H9 (cell line): Measurements from ENCODE around the gene B3GNT9. TPM values are rescaled to one million over a fixed set of nuclear protein-coding genes. Genes with fewer than 3 reads are reported as not detected.

Source experiments
- DNase-seq: peaks from one replicate; pipeline ENCODE4 v3.0.0-alpha.2; 2017
- H2AFZ ChIP-seq: one replicate; pipeline ENCODE4 v1.6.1; 2013; ENCODE audit warnings: mild to moderate bottlenecking, low read length, control low read depth, moderate library complexity
- H2AK5ac ChIP-seq: 2 replicates; pipeline ENCODE4 v1.6.1; 2013; ENCODE audit warnings: low read length, control low read depth, mixed read lengths; ENCODE audit not compliant: insufficient read length
- H2BK120ac ChIP-seq: one replicate; pipeline ENCODE4 v1.6.1; 2013; ENCODE audit warnings: low read depth, mild to moderate bottlenecking, low read length, control low read depth, inconsistent platforms; ENCODE audit not compliant: poor library complexity, severe bottlenecking
- H2BK12ac ChIP-seq: 2 replicates; pipeline ENCODE4 v1.6.1; 2013; ENCODE audit warnings: low read length, control low read depth, mixed read lengths, low read depth; ENCODE audit not compliant: insufficient read length
- H2BK15ac ChIP-seq: 2 replicates; pipeline ENCODE4 v1.6.1; 2013; ENCODE audit warnings: low read depth, low read length, control low read depth
- H2BK20ac ChIP-seq: one replicate; pipeline ENCODE4 v1.6.1; 2013; ENCODE audit warnings: low read depth, mild to moderate bottlenecking, low read length, control low read depth, inconsistent platforms; ENCODE audit not compliant: poor library complexity, severe bottlenecking
- H2BK5ac ChIP-seq: 2 replicates; pipeline ENCODE4 v1.6.1; 2013; ENCODE audit warnings: low read length, control low read depth, mixed read lengths; ENCODE audit not compliant: insufficient read length
- H3K14ac ChIP-seq: 2 replicates; pipeline ENCODE4 v1.6.1; 2013; ENCODE audit warnings: low read length, control low read depth; ENCODE audit not compliant: insufficient read depth
- H3K18ac ChIP-seq: 2 replicates; pipeline ENCODE4 v1.6.1; 2013; ENCODE audit warnings: low read depth, mild to moderate bottlenecking, mixed read lengths, low read length, control low read depth; ENCODE audit not compliant: insufficient read length
- H3K23ac ChIP-seq: 2 replicates; pipeline ENCODE4 v1.6.1; 2013; ENCODE audit warnings: low read length, control low read depth, mixed read lengths, low read depth; ENCODE audit not compliant: insufficient read length
- H3K23me2 ChIP-seq: 2 replicates; pipeline ENCODE4 v1.6.1; 2013; ENCODE audit warnings: low read depth, mild to moderate bottlenecking, mixed read lengths, low read length, control low read depth; ENCODE audit not compliant: insufficient read length, poor library complexity, severe bottlenecking
- H3K27ac ChIP-seq: 2 replicates; pipeline ENCODE4 v1.5.1; 2013; ENCODE audit warnings: low read length, control low read depth, mixed read lengths, low read depth; ENCODE audit not compliant: insufficient read length
- H3K27me3 ChIP-seq: 2 replicates; pipeline ENCODE4 v1.6.1; 2013; ENCODE audit warnings: low read length, control low read depth, inconsistent platforms; ENCODE audit not compliant: insufficient read depth
- H3K4ac ChIP-seq: 2 replicates; pipeline ENCODE4 v1.6.1; 2013; ENCODE audit warnings: low read depth, mild to moderate bottlenecking, control low read depth, inconsistent platforms, low read length, moderate library complexity
- H3K4me1 ChIP-seq: 2 replicates; pipeline ENCODE4 v1.6.1; 2013; ENCODE audit warnings: low read length, control low read depth, inconsistent platforms; ENCODE audit not compliant: insufficient read depth
- H3K4me2 ChIP-seq: 2 replicates; pipeline ENCODE4 v1.6.1; 2013; ENCODE audit warnings: low read length, control low read depth, mixed read lengths; ENCODE audit not compliant: insufficient read length, insufficient read depth
- H3K56ac ChIP-seq: 2 replicates; pipeline ENCODE4 v1.6.1; 2013; ENCODE audit warnings: low read depth, mild to moderate bottlenecking, mixed read lengths, low read length, control low read depth; ENCODE audit not compliant: insufficient read length
- H3K79me1 ChIP-seq: 2 replicates; pipeline ENCODE4 v1.6.1; 2013; ENCODE audit warnings: low read depth, mild to moderate bottlenecking, moderate library complexity, low read length, control low read depth, inconsistent platforms; ENCODE audit not compliant: insufficient read depth, poor library complexity, severe bottlenecking
- H3K79me2 ChIP-seq: 2 replicates; pipeline ENCODE4 v1.6.1; 2013; ENCODE audit warnings: low read length, control low read depth, inconsistent platforms; ENCODE audit not compliant: insufficient read depth
- H3K9ac ChIP-seq: 2 replicates; pipeline ENCODE4 v1.6.1; 2013; ENCODE audit warnings: low read length, control low read depth, mixed read lengths; ENCODE audit not compliant: insufficient read length; ENCODE audit errors: extremely low read depth
- H3K9me3 ChIP-seq: one replicate; pipeline ENCODE4 v1.6.1; 2013; ENCODE audit warnings: low read depth, low read length, inconsistent platforms; ENCODE audit not compliant: control insufficient read depth
- H3T11ph ChIP-seq: one replicate; pipeline ENCODE4 v1.6.1; 2013; ENCODE audit warnings: mild to moderate bottlenecking, low read length, control low read depth, inconsistent platforms
- H4K20me1 ChIP-seq: one replicate; pipeline ENCODE4 v1.6.1; 2013; ENCODE audit not compliant: control insufficient read depth, insufficient read length, insufficient read depth
- H4K5ac ChIP-seq: 2 replicates; pipeline ENCODE4 v1.6.1; 2013; ENCODE audit warnings: low read depth, mild to moderate bottlenecking, mixed read lengths, low read length, control low read depth; ENCODE audit not compliant: insufficient read length
- H4K8ac ChIP-seq: replicated peaks from 2 replicates; pipeline ENCODE4 v1.6.1; 2013; ENCODE audit warnings: low read length, control low read depth, mixed read lengths, low read depth; ENCODE audit not compliant: insufficient read length
- H4K91ac ChIP-seq: 2 replicates; pipeline ENCODE4 v1.6.1; 2013; ENCODE audit warnings: low read depth, mild to moderate bottlenecking, moderate library complexity, mixed read lengths, low read length, control low read depth; ENCODE audit not compliant: insufficient read length
- H3K27ac Mint-ChIP-seq, 3 experiments: 2 replicates in 2 of 3; 3 replicates in 1 of 3; pipeline ENCODE4 v1.8.0; 2020 to 2021; ENCODE audit warnings: mixed read lengths in 3 of 3, mild to moderate bottlenecking in 1 of 3, moderate library complexity in 1 of 3
- H3K27me3 Mint-ChIP-seq: 2 replicates; pipeline ENCODE4 v1.8.0; 2021; ENCODE audit warnings: low read depth, mild to moderate bottlenecking, moderate library complexity, mixed read lengths
- H3K36me3 Mint-ChIP-seq, 3 experiments: 2 replicates in 2 of 3; 3 replicates in 1 of 3; pipeline ENCODE4 v1.8.0; 2020 to 2021; ENCODE audit warnings: low read depth in 3 of 3, mixed read lengths in 3 of 3; ENCODE audit not compliant: insufficient read depth in 1 of 3
- H3K4me1 Mint-ChIP-seq, 2 experiments: 2 replicates each; pipeline ENCODE4 v1.8.0; 2020; ENCODE audit warnings: mixed read lengths in 2 of 2
- H3K4me3 Mint-ChIP-seq, 2 experiments: 2 replicates in 1 of 2; 3 replicates in 1 of 2; pipeline ENCODE4 v1.8.0; 2020 to 2021; ENCODE audit warnings: mild to moderate bottlenecking in 2 of 2, mixed read lengths in 2 of 2, moderate library complexity in 1 of 2
- H3K9me3 Mint-ChIP-seq, 2 experiments: 2 replicates in 1 of 2; 3 replicates in 1 of 2; pipeline ENCODE4 v1.8.0; 2020; ENCODE audit warnings: mild to moderate bottlenecking in 2 of 2, mixed read lengths in 2 of 2, moderate library complexity in 1 of 2
- CTCF ChIP-seq: fragments of 200-600 bp; sonication (generic); conservative IDR thresholded peaks from 3 replicates; pipeline ENCODE4 v1.8.0; 2021; ENCODE audit warnings: antibody characterized with exemption, mild to moderate bottlenecking
- WGBS: extraction: QIAGEN DNeasy Blood & Tissue Kit; methylation state at CpG from one replicate; pipeline ENCODE4 v1.1.7; 2013; ENCODE audit warnings: missing lambda C conversion rate, low lambda C conversion rate, mixed read lengths; ENCODE audit not compliant: insufficient read length; ENCODE audit errors: extremely low coverage; 5-methylcytosine and 5-hydroxymethylcytosine counted together
- total RNA-seq: library from RNA; stranded (reverse); gene quantifications from 2 replicates; pipeline ENCODE4 v1.2.1, GENCODE V29; 2021

The B3GNT9 gene
- total RNA-seq, 1 experiment from 2014 or later, result 11.2 TPM

- Histone ChIP-seq H4K91ac (no peak overlapping the region), H3K79me1 (no peaks in the 10 kb centered on the region), H2BK5ac (no peak overlapping the region), H2AK5ac (no peak overlapping the region), H4K20me1 (no peaks in the 10 kb centered on the region), H2BK20ac (no peak overlapping the region), H3K23ac (no peak overlapping the region), H3K14ac (no peak overlapping the region), H2BK15ac (no peak overlapping the region), H3K9ac (no peak overlapping the region), H3K4me2 (no peak overlapping the region), H3K23me2 (no peaks in the 10 kb centered on the region), H4K5ac (no peak overlapping the region), H3K9me3 (no peaks in the 10 kb centered on the region), H2BK120ac (no peak overlapping the region), H3K4ac (no peak overlapping the region), H2BK12ac (no peak overlapping the region), H3K18ac (no peak overlapping the region), H2AFZ (no peak overlapping the region), H3K56ac (no peak overlapping the region), H4K8ac (no peak overlapping the region), H3K27ac (no peak overlapping the region), H3K4me1 (no peaks in the 10 kb centered on the region), H3K27me3 (no peaks in the 10 kb centered on the region), H3K79me2 (no peaks in the 10 kb centered on the region), H3T11ph (no peak overlapping the region)
- WGBS, result no CpG with 5 or more reads among the region's 4 CpGs
- peaks cover 0 to 8% (median 4%) of the 10 kb centered on the region in 3 experiments; a peak in 2 of 7 replicates for H3K36me3 Mint-ChIP-seq
- H3K9me3 Mint-ChIP-seq, result no peaks in the 10 kb centered on the region; a peak in 1 of 5 replicates
- H3K27me3 Mint-ChIP-seq, result no peaks in the 10 kb centered on the region
- no peak for TF ChIP-seq CTCF
- peaks cover 2% of the 10 kb centered on the region in 2 experiments; a peak in 1 of 4 replicates for H3K4me1 Mint-ChIP-seq
- no peak overlapping the region for H3K4me3 Mint-ChIP-seq
- no peak for DNase-seq
- H3K27ac Mint-ChIP-seq, result no peak overlapping the region
Measured at GRCh38 chr16:67101311-67102082, 49.3 kb downstream of the B3GNT9 start.
